Measurements from ENCODE around the gene EXOSC5. TPM values are rescaled to one million over a fixed set of nuclear protein-coding genes. Genes with fewer than 3 reads are reported as not detected.

The EXOSC5 gene
- total RNA-seq, 1 donor from 2014 or later: 12.2 TPM

DNA sequence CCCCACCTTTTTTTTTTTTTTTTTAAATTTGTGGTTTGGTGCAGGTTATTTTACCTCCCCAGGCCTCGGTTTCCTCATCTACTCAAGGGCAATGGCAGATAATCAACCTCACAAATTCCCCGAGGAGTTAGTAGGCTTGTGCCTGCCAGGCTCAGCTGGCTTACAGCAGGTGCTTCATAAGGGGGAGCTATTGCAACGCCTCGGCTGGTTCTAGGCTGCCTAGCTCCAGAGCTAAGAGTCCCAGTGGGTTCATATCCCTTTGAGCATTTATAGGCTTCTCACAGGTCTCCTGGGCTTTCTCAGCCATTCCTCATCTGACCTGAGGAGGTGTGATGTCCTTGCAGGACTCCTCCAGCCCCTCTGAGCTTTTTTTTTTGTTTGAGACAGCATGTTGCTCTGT lies 11.1 kb upstream of the EXOSC5 start:
- TF ChIP-seq, protein P1, sequence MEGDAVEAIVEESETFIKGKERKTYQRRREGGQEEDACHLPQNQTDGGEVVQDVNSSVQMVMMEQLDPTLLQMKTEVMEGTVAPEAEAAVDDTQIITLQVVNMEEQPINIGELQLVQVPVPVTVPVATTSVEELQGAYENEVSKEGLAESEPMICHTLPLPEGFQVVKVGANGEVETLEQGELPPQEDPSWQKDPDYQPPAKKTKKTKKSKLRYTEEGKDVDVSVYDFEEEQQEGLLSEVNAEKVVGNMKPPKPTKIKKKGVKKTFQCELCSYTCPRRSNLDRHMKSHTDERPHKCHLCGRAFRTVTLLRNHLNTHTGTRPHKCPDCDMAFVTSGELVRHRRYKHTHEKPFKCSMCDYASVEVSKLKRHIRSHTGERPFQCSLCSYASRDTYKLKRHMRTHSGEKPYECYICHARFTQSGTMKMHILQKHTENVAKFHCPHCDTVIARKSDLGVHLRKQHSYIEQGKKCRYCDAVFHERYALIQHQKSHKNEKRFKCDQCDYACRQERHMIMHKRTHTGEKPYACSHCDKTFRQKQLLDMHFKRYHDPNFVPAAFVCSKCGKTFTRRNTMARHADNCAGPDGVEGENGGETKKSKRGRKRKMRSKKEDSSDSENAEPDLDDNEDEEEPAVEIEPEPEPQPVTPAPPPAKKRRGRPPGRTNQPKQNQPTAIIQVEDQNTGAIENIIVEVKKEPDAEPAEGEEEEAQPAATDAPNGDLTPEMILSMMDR (IDR thresholded peaks at IDR 0.05; ENCODE audit: unreplicated experiment): no peak
- no peak overlapping the region for H3K27ac Mint-ChIP-seq
- no peak for DNase-seq (ENCODE audit: low spot score in 2 of 2, unreplicated experiment in 2 of 2)
- H3K36me3 Mint-ChIP-seq: peaks cover 4% of the 10 kb centered on the region
- H3K4me1 Mint-ChIP-seq: peaks cover 13% of the 10 kb centered on the region
- H3K9me3 Mint-ChIP-seq: no peaks in the 10 kb centered on the region
- H3K27me3 Mint-ChIP-seq (ENCODE audit: low read depth): no peaks in the 10 kb centered on the region
- no peak overlapping the region for H3K4me3 Mint-ChIP-seq

DNA sequence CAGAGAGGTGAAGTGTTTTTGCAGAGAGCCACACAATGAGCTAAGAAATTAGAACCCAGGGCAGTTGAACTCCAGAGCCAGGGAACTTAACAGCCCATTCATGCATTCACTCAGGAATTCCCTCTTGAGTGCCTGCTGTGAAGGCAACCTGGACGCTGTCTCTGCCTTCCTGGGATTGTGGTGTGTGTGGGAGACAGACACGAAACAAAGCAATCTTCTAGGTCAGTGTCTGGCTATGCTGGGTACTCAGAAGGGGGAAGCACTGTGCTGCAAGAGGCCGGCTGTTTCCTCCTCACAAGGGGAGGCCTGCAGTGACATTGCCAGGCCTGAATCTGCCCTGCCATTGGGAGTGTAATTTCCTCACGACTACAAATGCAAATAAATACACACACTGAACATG lies 10.1 kb upstream of the EXOSC5 start:
- Mint-ChIP-seq H3K36me3 (peaks cover 6% of the 10 kb centered on the region), H3K27ac (peak overlapping the region; percentile 86), H3K9me3 (no peaks in the 10 kb centered on the region), H3K4me1 (peaks cover 13% of the 10 kb centered on the region), H3K27me3 (ENCODE audit: low read depth) (no peaks in the 10 kb centered on the region), H3K4me3 (no peak overlapping the region)
- no peak for DNase-seq (ENCODE audit: low spot score in 2 of 2, unreplicated experiment in 2 of 2)
- TF ChIP-seq, protein P1 (IDR thresholded peaks at IDR 0.05; ENCODE audit: unreplicated experiment): no peak

DNA sequence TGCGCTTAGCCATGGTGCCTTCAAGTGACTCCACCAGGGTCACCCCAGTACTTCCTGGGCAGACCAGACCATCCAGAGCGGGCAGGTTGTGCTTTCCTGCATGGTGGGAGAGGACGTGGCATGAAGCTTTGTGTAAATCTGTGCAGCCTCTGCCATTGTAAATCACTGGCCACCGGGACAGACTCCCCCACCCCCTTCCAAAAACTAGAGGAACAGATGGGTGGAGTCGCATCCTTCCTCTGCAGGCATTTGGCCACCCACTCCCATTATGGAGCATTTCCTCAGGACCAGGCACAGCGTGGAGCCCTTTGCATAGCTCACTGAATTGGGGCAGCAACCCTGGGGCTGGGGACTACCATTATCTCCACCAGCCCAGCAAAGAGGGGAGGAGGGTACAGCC lies 8.6 kb upstream of the EXOSC5 start:
- TF ChIP-seq, protein P1 (IDR thresholded peaks at IDR 0.05; ENCODE audit: unreplicated experiment): no peak
- Mint-ChIP-seq H3K4me3 (no peak overlapping the region), H3K27ac (no peak overlapping the region), H3K27me3 (ENCODE audit: low read depth) (no peaks in the 10 kb centered on the region), H3K4me1 (peaks cover 13% of the 10 kb centered on the region), H3K9me3 (no peaks in the 10 kb centered on the region), H3K36me3 (peaks cover 7% of the 10 kb centered on the region)
- no peak for DNase-seq (ENCODE audit: low spot score in 2 of 2, unreplicated experiment in 2 of 2)

DNA sequence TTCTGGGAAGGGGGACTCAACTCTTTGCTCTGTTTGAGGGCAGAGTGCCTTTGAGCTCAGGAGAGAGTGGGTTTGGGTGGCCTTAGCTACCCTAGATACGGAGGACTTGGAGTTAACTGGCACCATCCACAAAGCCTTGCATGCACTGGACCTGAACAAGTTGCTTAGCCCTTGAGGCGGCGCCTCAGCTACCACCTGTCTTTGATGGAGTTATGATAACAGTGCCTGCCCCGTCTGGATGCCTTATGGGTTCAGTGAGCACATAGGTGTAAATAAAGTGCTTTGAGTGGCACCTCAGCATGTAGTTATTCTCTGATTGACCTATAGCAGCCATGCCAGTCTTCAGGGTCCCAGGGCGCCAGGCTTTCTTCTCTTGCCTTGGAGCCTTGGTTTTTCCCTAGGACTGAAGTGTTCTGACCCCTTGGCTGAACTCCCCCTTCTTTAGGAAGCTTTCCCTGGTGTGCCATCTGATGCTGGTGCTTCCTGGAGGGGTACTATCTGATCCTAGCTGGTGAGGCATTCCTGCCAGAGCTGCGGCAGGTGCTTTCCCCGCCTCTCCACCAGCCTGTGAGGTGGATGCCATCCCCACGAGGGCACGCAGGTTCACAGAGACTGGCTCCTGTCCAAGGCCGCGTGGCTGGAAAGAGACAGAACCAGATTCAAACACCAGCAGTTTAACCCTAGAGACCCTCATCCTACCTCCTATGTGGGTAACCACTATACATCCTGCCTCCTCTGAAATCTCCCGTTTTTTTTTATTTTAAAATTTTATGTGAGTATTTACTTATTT lies 6.2 kb upstream of the EXOSC5 start:
- no peaks in the 10 kb centered on the region for H3K9me3 Mint-ChIP-seq
- H3K27ac Mint-ChIP-seq: no peak overlapping the region
- no peaks in the 10 kb centered on the region for H3K27me3 Mint-ChIP-seq (ENCODE audit: low read depth)
- H3K4me1 Mint-ChIP-seq: peaks cover 17% of the 10 kb centered on the region
- TF ChIP-seq, protein P1 (IDR thresholded peaks at IDR 0.05; ENCODE audit: unreplicated experiment): no peak
- no peak for DNase-seq (ENCODE audit: low spot score in 2 of 2, unreplicated experiment in 2 of 2)
- no peak overlapping the region for H3K4me3 Mint-ChIP-seq
- peaks cover 7% of the 10 kb centered on the region for H3K36me3 Mint-ChIP-seq

DNA sequence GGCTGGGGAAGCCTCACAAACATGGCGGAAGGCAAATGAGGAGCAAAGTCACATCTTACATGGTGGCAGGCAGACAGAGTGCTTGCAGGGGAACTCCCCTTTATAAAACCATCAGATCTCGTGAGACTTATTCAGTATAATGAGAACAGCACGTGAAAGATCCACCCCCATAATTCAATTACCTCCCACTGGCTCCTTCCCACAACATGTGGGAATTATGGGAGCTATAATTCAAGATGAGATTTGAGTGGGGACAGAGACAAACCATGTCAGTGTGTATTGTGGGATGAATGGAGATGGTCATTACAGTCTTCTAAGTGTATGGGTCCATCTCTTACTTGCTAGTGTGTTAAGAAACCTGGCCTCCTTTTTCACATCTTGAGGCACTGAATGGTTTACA lies 4.9 kb upstream of the EXOSC5 start:
- H3K9me3 Mint-ChIP-seq: no peaks in the 10 kb centered on the region
- no peak for DNase-seq (ENCODE audit: low spot score in 2 of 2, unreplicated experiment in 2 of 2)
- no peak overlapping the region for H3K27ac Mint-ChIP-seq
- H3K36me3 Mint-ChIP-seq: peaks cover 7% of the 10 kb centered on the region
- TF ChIP-seq, protein P1 (IDR thresholded peaks at IDR 0.05; ENCODE audit: unreplicated experiment): no peak
- peaks cover 21% of the 10 kb centered on the region for H3K4me1 Mint-ChIP-seq
- H3K27me3 Mint-ChIP-seq (ENCODE audit: low read depth): no peaks in the 10 kb centered on the region
- H3K4me3 Mint-ChIP-seq: no peak overlapping the region

Measured in mesothelial cell of epicardium (in vitro differentiated cells).